HepG2 (cell line): ENCODE results near the gene BABAM1. TPM values are rescaled to one million over a fixed set of nuclear protein-coding genes. Genes with fewer than 3 reads are reported as not detected.

ENCODE experiments used
- ARID5B ChIP-seq: IDR thresholded peaks from 2 replicates; pipeline ENCODE4 v1.4.0; 2020; ENCODE audit warnings: mild to moderate bottlenecking, missing genetic modification reagents
- ARNTL ChIP-seq: sonication (generic); formaldehyde crosslinking; IDR thresholded peaks from 2 replicates; pipeline ENCODE4 v1.4.0; 2020; ENCODE audit warnings: mild to moderate bottlenecking, missing genetic modification reagents
- GATAD1 ChIP-seq: IDR thresholded peaks from 2 replicates; pipeline ENCODE4 v1.6.1; 2016; ENCODE audit warnings: missing genetic modification reagents, missing compliant biosample characterization
- MYC ChIP-seq: sonication (generic); formaldehyde crosslinking; IDR thresholded peaks from 2 replicates; pipeline ENCODE4 v1.9.0; 2021; ENCODE audit warnings: missing genetic modification reagents, borderline replicate concordance
- RFXANK ChIP-seq: IDR thresholded peaks from 2 replicates; pipeline ENCODE4 v1.6.1; 2016
- THAP11 ChIP-seq: IDR thresholded peaks from 2 replicates; pipeline ENCODE4 v1.6.1; 2016; ENCODE audit warnings: missing biosample characterization, missing genetic modification reagents
- UBTF ChIP-seq: sonication (generic); formaldehyde crosslinking; IDR thresholded peaks from 2 replicates; pipeline ENCODE4 v1.4.0; 2020; ENCODE audit warnings: mild to moderate bottlenecking, missing genetic modification reagents
- YY1 ChIP-seq: IDR thresholded peaks from 2 replicates; pipeline ENCODE4 v1.6.1; 2011; ENCODE audit warnings: low read length, low read depth, moderate library complexity, mild to moderate bottlenecking; ENCODE audit not compliant: insufficient read depth, insufficient replicate concordance
- ZBTB33 ChIP-seq: sonication (generic); formaldehyde crosslinking; IDR thresholded peaks from 2 replicates; pipeline ENCODE4 v1.4.0; 2020; ENCODE audit warnings: missing genetic modification reagents
- ZBTB34 ChIP-seq: sonication (generic); formaldehyde crosslinking; IDR thresholded peaks from 2 replicates; pipeline ENCODE4 v1.8.0; 2022; ENCODE audit warnings: mild to moderate bottlenecking, missing genetic modification reagents
- ZC3H13 ChIP-seq: sonication (generic); formaldehyde crosslinking; IDR thresholded peaks from 2 replicates; pipeline ENCODE4 v1.8.1; 2023; ENCODE audit warnings: mild to moderate bottlenecking, missing genetic modification reagents, moderate library complexity
- ZKSCAN8 ChIP-seq: IDR thresholded peaks from 2 replicates; pipeline ENCODE4 v1.6.1; 2016; ENCODE audit warnings: borderline replicate concordance, missing genetic modification reagents, missing compliant biosample characterization
- ZNF253 ChIP-seq: sonication (generic); formaldehyde crosslinking; IDR thresholded peaks from 2 replicates; pipeline ENCODE4 v1.8.0; 2022; ENCODE audit warnings: mild to moderate bottlenecking, missing genetic modification reagents, borderline replicate concordance
- ZNF343 ChIP-seq: sonication (generic); formaldehyde crosslinking; IDR thresholded peaks from 2 replicates; pipeline ENCODE4 v1.4.0; 2020; ENCODE audit warnings: mild to moderate bottlenecking, missing genetic modification reagents
- polyA plus RNA-seq, 8 experiments: library from polyadenylated mRNA; depleted of rRNA in 3 of 8; stranded (reverse) in 7 of 8; unstranded in 1 of 8; fragments of >200 nt; fragmentation: Illumina TruSeq in 4 of 8; extraction: Trizol in 4 of 8; gene quantifications; 2 replicates each; pipeline versions ENCODE4 v1.2.1 to v1.2.3, GENCODE V29; 2011 to 2016; ENCODE audit warnings: low read depth in 4 of 8, missing spikeins in 1 of 8, mixed read lengths in 1 of 8; ENCODE audit not compliant: insufficient read depth in 1 of 8
- total RNA-seq, 5 experiments: library from RNA; depleted of rRNA; stranded (reverse); fragments of >200 nt; fragmentation: Illumina TruSeq; extraction: Trizol; gene quantifications; 2 replicates each; pipeline ENCODE4 v1.2.3, GENCODE V29; 2016; ENCODE audit warnings: low read depth in 1 of 5
- TF ChIP-seq, protein P1 (sequence below): IDR thresholded peaks from 2 replicates; pipeline ENCODE4 v1.6.1; 2016; ENCODE audit warnings: low read depth, borderline replicate concordance
- TF ChIP-seq, protein P2 (sequence below): sonication (generic); formaldehyde crosslinking; IDR thresholded peaks from 2 replicates; pipeline ENCODE4 v1.4.0; 2020; ENCODE audit warnings: missing genetic modification reagents

BABAM1 gene
- total and polyA plus RNA-seq, 2 of the 13 experiments (the other 11 are each of a cell fraction or from before 2014, with no cell fraction given) = 70.0 to 82.0 TPM

DNA sequence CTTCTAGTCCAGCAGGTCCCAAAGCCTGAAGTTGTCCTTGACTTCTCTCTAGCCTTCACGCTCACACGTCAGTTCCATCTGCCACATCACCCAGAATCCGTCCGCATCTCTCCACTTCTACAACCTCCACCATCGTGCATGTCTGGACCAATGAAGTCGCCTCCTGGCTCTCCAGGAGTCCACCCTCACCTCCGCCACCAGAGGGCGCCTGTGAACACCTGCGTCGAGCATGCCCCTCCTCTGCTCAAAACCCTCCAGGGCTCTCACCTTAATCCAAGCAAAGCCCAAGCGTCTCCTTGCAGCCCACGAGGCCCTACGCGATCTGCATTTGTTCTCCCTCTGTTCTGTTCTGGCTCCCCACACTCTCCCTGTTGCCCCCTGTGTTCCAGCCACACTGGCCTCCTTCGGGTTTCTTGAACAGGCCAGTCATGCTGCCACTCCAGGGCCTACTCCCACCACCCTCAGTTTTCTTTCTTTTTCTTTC is 6.4 kb upstream of the BABAM1 start (continued):
- peak; percentile 32; the same call in 1 of the 2 replicates for TF ChIP-seq ARID5B (CRISPR knock-in tag)
- TF ChIP-seq, protein P1, sequence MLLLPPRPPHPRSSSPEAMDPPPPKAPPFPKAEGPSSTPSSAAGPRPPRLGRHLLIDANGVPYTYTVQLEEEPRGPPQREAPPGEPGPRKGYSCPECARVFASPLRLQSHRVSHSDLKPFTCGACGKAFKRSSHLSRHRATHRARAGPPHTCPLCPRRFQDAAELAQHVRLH (CRISPR knock-in tag) = 0 out of 2 replicates have a peak, but pooled peaks have one; percentile 30
- no peak for TF ChIP-seq ZNF253 (CRISPR knock-in tag)
- peak; percentile 51 for TF ChIP-seq YY1
- peak; percentile 72 for TF ChIP-seq ZBTB33 (CRISPR knock-in tag)
- TF ChIP-seq ZNF343 (CRISPR knock-in tag) = no peak
- no peak for TF ChIP-seq RFXANK (CRISPR knock-in tag)
- TF ChIP-seq GATAD1 (CRISPR knock-in tag) = peak; percentile 65; the same call in 1 of the 2 replicates
- TF ChIP-seq, protein P2, sequence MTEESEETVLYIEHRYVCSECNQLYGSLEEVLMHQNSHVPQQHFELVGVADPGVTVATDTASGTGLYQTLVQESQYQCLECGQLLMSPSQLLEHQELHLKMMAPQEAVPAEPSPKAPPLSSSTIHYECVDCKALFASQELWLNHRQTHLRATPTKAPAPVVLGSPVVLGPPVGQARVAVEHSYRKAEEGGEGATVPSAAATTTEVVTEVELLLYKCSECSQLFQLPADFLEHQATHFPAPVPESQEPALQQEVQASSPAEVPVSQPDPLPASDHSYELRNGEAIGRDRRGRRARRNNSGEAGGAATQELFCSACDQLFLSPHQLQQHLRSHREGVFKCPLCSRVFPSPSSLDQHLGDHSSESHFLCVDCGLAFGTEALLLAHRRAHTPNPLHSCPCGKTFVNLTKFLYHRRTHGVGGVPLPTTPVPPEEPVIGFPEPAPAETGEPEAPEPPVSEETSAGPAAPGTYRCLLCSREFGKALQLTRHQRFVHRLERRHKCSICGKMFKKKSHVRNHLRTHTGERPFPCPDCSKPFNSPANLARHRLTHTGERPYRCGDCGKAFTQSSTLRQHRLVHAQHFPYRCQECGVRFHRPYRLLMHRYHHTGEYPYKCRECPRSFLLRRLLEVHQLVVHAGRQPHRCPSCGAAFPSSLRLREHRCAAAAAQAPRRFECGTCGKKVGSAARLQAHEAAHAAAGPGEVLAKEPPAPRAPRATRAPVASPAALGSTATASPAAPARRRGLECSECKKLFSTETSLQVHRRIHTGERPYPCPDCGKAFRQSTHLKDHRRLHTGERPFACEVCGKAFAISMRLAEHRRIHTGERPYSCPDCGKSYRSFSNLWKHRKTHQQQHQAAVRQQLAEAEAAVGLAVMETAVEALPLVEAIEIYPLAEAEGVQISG = 0 out of 2 replicates have a peak, but pooled peaks have one; percentile 42
- TF ChIP-seq THAP11 (CRISPR knock-in tag) = peak; percentile 70
- no peak for TF ChIP-seq ARNTL (CRISPR knock-in tag)
- peak; percentile 91 for TF ChIP-seq ZKSCAN8 (CRISPR knock-in tag)
- peak; percentile 72; the same call in 1 of the 2 replicates for TF ChIP-seq MYC (CRISPR knock-in tag)
- no peak for TF ChIP-seq ZC3H13 (CRISPR knock-in tag)
- TF ChIP-seq UBTF (CRISPR knock-in tag) = peak; percentile 42
- no peak for TF ChIP-seq ZBTB34 (CRISPR knock-in tag)
